ENCODE measurements around the gene ITSN2.

DNA sequence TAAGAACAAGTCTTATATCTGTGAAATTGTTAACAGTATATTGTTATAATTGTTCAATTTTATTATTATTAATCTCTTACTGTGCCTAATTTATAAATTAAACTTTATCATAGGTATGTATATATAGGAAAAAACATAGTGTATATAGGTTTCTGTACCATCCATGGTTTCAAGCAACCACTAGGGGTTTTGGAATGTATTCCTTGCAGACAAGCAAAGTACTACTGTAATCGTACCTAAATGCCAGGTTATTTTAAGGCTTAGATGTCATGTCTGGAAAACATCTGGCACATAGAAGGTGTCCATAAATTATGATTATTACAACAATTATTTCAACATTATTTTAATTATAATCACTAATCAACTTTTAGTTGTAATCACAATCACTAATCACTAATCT, 8.4 kb downstream of the ITSN2 start:
- TF ChIP-seq, protein P1, sequence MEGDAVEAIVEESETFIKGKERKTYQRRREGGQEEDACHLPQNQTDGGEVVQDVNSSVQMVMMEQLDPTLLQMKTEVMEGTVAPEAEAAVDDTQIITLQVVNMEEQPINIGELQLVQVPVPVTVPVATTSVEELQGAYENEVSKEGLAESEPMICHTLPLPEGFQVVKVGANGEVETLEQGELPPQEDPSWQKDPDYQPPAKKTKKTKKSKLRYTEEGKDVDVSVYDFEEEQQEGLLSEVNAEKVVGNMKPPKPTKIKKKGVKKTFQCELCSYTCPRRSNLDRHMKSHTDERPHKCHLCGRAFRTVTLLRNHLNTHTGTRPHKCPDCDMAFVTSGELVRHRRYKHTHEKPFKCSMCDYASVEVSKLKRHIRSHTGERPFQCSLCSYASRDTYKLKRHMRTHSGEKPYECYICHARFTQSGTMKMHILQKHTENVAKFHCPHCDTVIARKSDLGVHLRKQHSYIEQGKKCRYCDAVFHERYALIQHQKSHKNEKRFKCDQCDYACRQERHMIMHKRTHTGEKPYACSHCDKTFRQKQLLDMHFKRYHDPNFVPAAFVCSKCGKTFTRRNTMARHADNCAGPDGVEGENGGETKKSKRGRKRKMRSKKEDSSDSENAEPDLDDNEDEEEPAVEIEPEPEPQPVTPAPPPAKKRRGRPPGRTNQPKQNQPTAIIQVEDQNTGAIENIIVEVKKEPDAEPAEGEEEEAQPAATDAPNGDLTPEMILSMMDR (IDR thresholded peaks at IDR 0.05) = no peak
- no peak for TF ChIP-seq POLR2AphosphoS5 (IDR thresholded peaks at IDR 0.05)
